GM12878 (cell line): ENCODE data around the gene SSR1. TPM values are rescaled to one million over a fixed set of nuclear protein-coding genes. Genes with fewer than 3 reads are reported as not detected.

Source experiments
- ATAC-seq: fragments of 200-7000 bp; cut with Tn5 transposase; 3 replicates; pipeline ENCODE4 v1.9.1; 2020; ENCODE audit warnings: mild to moderate bottlenecking, moderate library complexity
- BruUV-seq: library from RNA; stranded (reverse); fragments of 400-500 nt; replicated peaks from 2 replicates; lab custom pipeline; 2021; lab: Mats Ljungman, UMichigan
- CTCF ChIA-PET: fragments of 300-600 bp; sonication (Branson Sonifier 250); formaldehyde crosslinking; extraction: SDS; loops from one replicate; lab custom pipeline; 2021; ENCODE audit warnings: inconsistent platforms; lab: Yijun Ruan, JAX
- POLR2A ChIA-PET: fragments of 350-600 bp; formaldehyde crosslinking; extraction: SDS; loops from one replicate; lab custom pipeline; 2021; ENCODE audit warnings: inconsistent platforms; lab: Charles Lee
- RAD21 ChIA-PET: fragments of 300-600 bp; sonication (Branson Sonifier 250); formaldehyde crosslinking; loops from one replicate; lab custom pipeline; 2023; ENCODE audit warnings: antibody characterized with exemption; ENCODE audit not compliant: unreplicated experiment; lab: Charles Lee
- SMC1A ChIA-PET: fragments of 300-600 bp; sonication (Branson Sonifier 250); formaldehyde crosslinking; loops from one replicate; lab custom pipeline; 2023; ENCODE audit not compliant: unreplicated experiment, uncharacterized antibody; lab: Charles Lee
- DNase-seq: peaks from one replicate; pipeline ENCODE4 v3.0.0-alpha.2; 2011; ENCODE audit warnings: low read depth, low spot score
- FAIRE-seq: peaks from 3 replicates; lab custom pipeline; 2011; peaks lifted over from hg19 to GRCh38; lab: Jason Lieb, UNC
- H2AFZ ChIP-seq: 2 replicates; pipeline ENCODE4 v1.6.0; 2011; ENCODE audit warnings: low read depth, low read length, control low read depth; ENCODE audit not compliant: control insufficient read depth
- H3K27ac ChIP-seq: 2 replicates; pipeline ENCODE4 v1.5.1; 2011; ENCODE audit warnings: control low read depth; ENCODE audit not compliant: control insufficient read depth, insufficient read depth
- H3K27me3 ChIP-seq, 2 experiments: replicated peaks in 1 of 2; 2 replicates each; pipeline versions ENCODE4 v1.6.0 to v1.6.1; 2011; ENCODE audit warnings: low read length in 1 of 2; ENCODE audit not compliant: control insufficient read depth in 2 of 2, insufficient read depth in 2 of 2
- H3K36me3 ChIP-seq, 2 experiments: 2 replicates each; pipeline ENCODE4 v1.5.1; 2011; ENCODE audit warnings: low read length in 1 of 2; ENCODE audit not compliant: control insufficient read depth in 2 of 2, insufficient read depth in 2 of 2
- H3K4me1 ChIP-seq: 2 replicates; pipeline ENCODE4 v1.6.1; 2011; ENCODE audit warnings: mild to moderate bottlenecking, low read length, moderate library complexity, mixed read lengths; ENCODE audit not compliant: control insufficient read depth, insufficient read depth
- H3K4me2 ChIP-seq: 2 replicates; pipeline ENCODE4 v1.6.0; 2011; ENCODE audit warnings: control low read depth; ENCODE audit not compliant: control insufficient read depth, insufficient read depth
- H3K4me3 ChIP-seq: fragments of 200-600 bp; sonication (generic); 2 replicates; pipeline ENCODE4 v1.5.1; 2016
- H3K79me2 ChIP-seq: 2 replicates; pipeline ENCODE4 v1.6.0; 2011; ENCODE audit warnings: low read length; ENCODE audit not compliant: control insufficient read depth, insufficient read depth
- H3K9ac ChIP-seq: 2 replicates; pipeline ENCODE4 v1.8.0; 2011; ENCODE audit warnings: low read length, control low read depth, mixed read lengths; ENCODE audit not compliant: control insufficient read depth, insufficient read depth
- H3K9me3 ChIP-seq: replicated peaks from 3 replicates; pipeline ENCODE4 v1.5.1; 2011; ENCODE audit warnings: mild to moderate bottlenecking, low read length; ENCODE audit not compliant: control insufficient read depth, insufficient read depth
- H4K20me1 ChIP-seq: 2 replicates; pipeline ENCODE4 v1.6.0; 2011; ENCODE audit not compliant: control insufficient read depth, insufficient read depth
- ATF3 ChIP-seq: IDR thresholded peaks from 2 replicates; pipeline ENCODE4 v1.6.1; 2011; ENCODE audit warnings: low read depth, mild to moderate bottlenecking, low read length, moderate library complexity, borderline replicate concordance; ENCODE audit errors: extremely low read depth
- ATF7 ChIP-seq: fragments of 450-650 bp; IDR thresholded peaks from 2 replicates; pipeline ENCODE4 v1.6.1; 2016; ENCODE audit warnings: low read depth, mild to moderate bottlenecking
- CBX3 ChIP-seq: fragments of 200-600 bp; sonication (generic); IDR thresholded peaks from 2 replicates; pipeline ENCODE4 v1.6.1; 2016; ENCODE audit warnings: low read depth, borderline replicate concordance
- HDAC6 ChIP-seq: fragments of 200-600 bp; sonication (generic); IDR thresholded peaks from one replicate; pipeline ENCODE4 v1.8.0; 2017; ENCODE audit warnings: antibody characterized with exemption; ENCODE audit not compliant: unreplicated experiment
- IKZF1 ChIP-seq: fragments of 450-650 bp; conservative IDR thresholded peaks from 2 replicates; pipeline ENCODE4 v1.6.1; 2017; ENCODE audit warnings: antibody characterized with exemption, mild to moderate bottlenecking
- JUNB ChIP-seq: IDR thresholded peaks from 2 replicates; pipeline ENCODE4 v1.6.1; 2016; ENCODE audit warnings: antibody characterized with exemption, mild to moderate bottlenecking
- KLF5 ChIP-seq: fragments of 450-650 bp; IDR thresholded peaks from 2 replicates; pipeline ENCODE4 v1.6.1; 2014; ENCODE audit warnings: mild to moderate bottlenecking; ENCODE audit not compliant: partially characterized antibody
- MLLT1 ChIP-seq: fragments of 450-650 bp; IDR thresholded peaks from 2 replicates; pipeline ENCODE4 v1.6.1; 2016; ENCODE audit warnings: mild to moderate bottlenecking
- NKRF ChIP-seq: fragments of 450-650 bp; conservative IDR thresholded peaks from 2 replicates; pipeline ENCODE4 v1.6.1; 2017; ENCODE audit warnings: mild to moderate bottlenecking, moderate library complexity
- POLR2AphosphoS5 ChIP-seq: IDR thresholded peaks from 2 replicates; pipeline ENCODE4 v1.6.1; 2011; ENCODE audit warnings: mild to moderate bottlenecking, low read length, inconsistent platforms
- POU2F2 ChIP-seq: IDR thresholded peaks from 3 replicates; pipeline ENCODE4 v1.6.1; 2011; ENCODE audit warnings: low read depth, mild to moderate bottlenecking, low read length, borderline replicate concordance
- RAD21 ChIP-seq: IDR thresholded peaks from 2 replicates; pipeline ENCODE4 v1.6.1; 2011; ENCODE audit warnings: mild to moderate bottlenecking, low read depth, low read length, moderate library complexity; ENCODE audit not compliant: insufficient read depth
- RBBP5 ChIP-seq: fragments of 200-600 bp; sonication (generic); conservative IDR thresholded peaks from 2 replicates; pipeline ENCODE4 v1.6.1; 2016
- SREBF1 ChIP-seq: IDR thresholded peaks from 2 replicates; pipeline ENCODE4 v1.6.1; 2012; ENCODE audit warnings: mild to moderate bottlenecking, low read length
- SUPT20H ChIP-seq: IDR thresholded peaks from 2 replicates; pipeline ENCODE4 v1.6.1; 2011; ENCODE audit warnings: low read depth, mild to moderate bottlenecking, low read length, moderate library complexity, borderline replicate concordance; ENCODE audit not compliant: control insufficient read depth
- SUZ12 ChIP-seq: fragments of 200-600 bp; sonication (generic); IDR thresholded peaks from one replicate; pipeline ENCODE4 v1.6.1; 2018; ENCODE audit warnings: antibody characterized with exemption, mild to moderate bottlenecking; ENCODE audit not compliant: unreplicated experiment
- TCF12 ChIP-seq: IDR thresholded peaks from 2 replicates; pipeline ENCODE4 v1.6.1; 2011; ENCODE audit warnings: low read depth, mild to moderate bottlenecking, low read length
- TCF7 ChIP-seq: IDR thresholded peaks from 2 replicates; pipeline ENCODE4 v1.6.1; 2014; ENCODE audit warnings: antibody characterized with exemption, borderline replicate concordance
- YY1 ChIP-seq: IDR thresholded peaks from 2 replicates; pipeline ENCODE4 v1.6.1; 2011; ENCODE audit warnings: low read depth, mild to moderate bottlenecking, low read length
- WGBS: methylation state at CpG from one replicate; pipeline ENCODE4 v1.1.6; 2016; ENCODE audit warnings: low lambda C conversion rate; ENCODE audit not compliant: insufficient replicate concordance, insufficient coverage; ENCODE audit errors: missing lambda C conversion rate; 5-methylcytosine and 5-hydroxymethylcytosine counted together
- in situ Hi-C: fragments of 300-500 bp; cut with MboI; formaldehyde crosslinking; loops from 9 replicates; pipeline ENCODE4 v1.14.3; 2018; ENCODE audit warnings: mixed read lengths
- intact Hi-C: fragments of 100-400 bp; cut with micrococcal nuclease; formaldehyde crosslinking; loops from one replicate; pipeline ENCODE4 v1.14.2; 2022; ENCODE audit not compliant: unreplicated experiment
- polyA plus RNA-seq, 11 experiments: library from polyadenylated mRNA; depleted of rRNA in 4 of 11; unstranded in 6 of 11; stranded (reverse) in 5 of 11; fragments of >200 nt; fragmentation: Nextera tagmentation in 4 of 11; fragmentation: Illumina TruSeq in 1 of 11; extraction: Ambion mirVana in 4 of 11; extraction: Trizol in 1 of 11; gene quantifications; 1 replicate in 1 of 11; 2 replicates in 10 of 11; pipeline versions ENCODE4 v1.2.1 to v1.2.3, GENCODE V29; 2011 to 2016; ENCODE audit warnings: inconsistent platforms in 2 of 11, missing spikeins in 2 of 11, low read depth in 1 of 11
- total RNA-seq, 4 experiments: library from RNA; depleted of rRNA in 3 of 4; stranded (reverse); fragments of >200 nt in 3 of 4; fragmentation: Illumina TruSeq in 1 of 4; extraction: Trizol in 1 of 4; gene quantifications; 2 replicates each; pipeline versions ENCODE4 v1.2.1 to v1.2.3, GENCODE V29; 2013 to 2021
- TF ChIP-seq, protein P1 (sequence below): IDR thresholded peaks from 2 replicates; pipeline ENCODE4 v1.6.1; 2012; ENCODE audit warnings: low read depth, low read length, improper control_type of control experiment

The SSR1 gene
- total and polyA plus RNA-seq, 10 of the 15 experiments (the other 5 are each of a cell fraction or from before 2014, with no cell fraction given), result 42.0 to 209 (median 128) TPM

DNA sequence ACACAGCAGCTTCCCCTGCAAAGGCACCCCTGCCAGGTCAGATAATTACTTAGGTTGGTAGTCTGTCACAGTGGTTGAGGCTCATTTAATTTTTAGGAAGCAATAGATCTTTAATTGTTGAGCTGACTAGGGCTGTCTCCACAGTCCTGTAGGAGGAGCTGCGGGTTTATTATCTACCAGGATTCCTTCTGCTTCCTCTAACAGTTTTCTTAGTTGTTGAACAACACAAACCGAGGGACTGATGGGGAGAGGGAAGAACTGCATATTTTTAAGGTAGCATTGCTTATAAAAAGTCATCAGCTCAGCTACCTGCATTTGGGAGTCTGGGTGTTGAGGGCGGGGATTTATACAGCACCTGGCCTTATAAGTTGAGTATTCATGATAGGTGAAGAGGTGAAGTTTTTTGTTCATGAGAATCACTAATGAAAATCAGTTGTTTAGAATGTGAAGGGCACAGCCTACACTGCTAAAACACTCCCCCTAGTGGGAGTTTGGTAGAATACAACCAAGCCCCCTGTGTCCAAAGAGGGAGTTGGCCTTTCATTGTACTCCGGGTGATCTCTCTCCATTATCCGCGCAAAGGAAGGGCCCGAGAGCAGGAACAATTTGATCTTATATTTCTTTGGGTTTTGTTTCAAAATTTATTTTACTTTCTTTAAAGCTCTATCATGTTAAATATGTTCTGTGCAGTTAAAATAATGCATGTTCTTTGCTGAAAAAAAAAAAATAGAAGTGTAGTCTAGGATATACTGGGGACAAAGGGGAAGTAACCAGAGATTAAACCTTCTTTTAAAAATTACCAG is 69.6 kb downstream of the SSR1 start:
- intact Hi-C loops, result loop anchor here (2.0 to 5.0 kb wide), 4 partner anchors 157 to 567 kb away; no protein-coding TSS in a partner anchor
- DNase-seq (no peak), FAIRE-seq (peak; percentile 59), ATAC-seq (peak; percentile 71)
- Histone ChIP-seq H3K27ac (peak overlapping the region; percentile 42), H3K4me1 (peaks cover 35% of the 10 kb centered on the region), H3K27me3 (no peaks in the 10 kb centered on the region), H3K79me2 (peaks cover 14% of the 10 kb centered on the region), H3K9me3 (no peaks in the 10 kb centered on the region; the same call in 2 of the 3 replicates), H3K9ac (peak overlapping the region; percentile 39; the same call in 1 of the 2 replicates), H3K4me3 (no peak overlapping the region), H3K36me3 (peaks cover 35 to 52% of the 10 kb centered on the region in 2 experiments), H2AFZ (no peak overlapping the region), H3K4me2 (peak overlapping the region; percentile 14; the same call in 1 of the 2 replicates), H4K20me1 (no peaks in the 10 kb centered on the region; the same call in none of the 2 replicates)
- in situ Hi-C loops, result loop anchor here (5.0 kb wide), 1 partner anchor 566 kb away; no protein-coding TSS in a partner anchor
- ChIA-PET POLR2A (no interaction called here), CTCF (interaction anchor here (0.6 to 4.6 kb wide), 49 partner anchors 8 to 687 kb away, joined by 3 to 40 read pairs (median 4); no protein-coding TSS in a partner anchor), SMC1A (interaction anchor here (0.7 to 4.1 kb wide), 39 partner anchors 9 to 1681 kb away, joined by 3 to 33 read pairs (median 4); no protein-coding TSS in a partner anchor), RAD21 (interaction anchor here (0.5 to 4.6 kb wide), 17 partner anchors 9 to 566 kb away, joined by 3 to 33 read pairs (median 4); no protein-coding TSS in a partner anchor)
- BruUV-seq, result no TSS peak
- WGBS, result 16% methylated on average over 7 of the region's 7 CpGs
- TF ChIP-seq TCF7 (no peak), CBX3 (no peak), POU2F2 (0 out of 3 replicates have a peak, but pooled peaks have one; percentile 24), SUZ12 (no peak), RAD21 (peak; percentile 94), POLR2AphosphoS5 (no peak), HDAC6 (no peak), TCF12 (no peak), ATF3 (no peak), IKZF1 (0 out of 2 replicates have a peak, but pooled peaks have one; percentile 14), SREBF1 (no peak), YY1 (no peak), JUNB (no peak), KLF5 (no peak), SUPT20H (no peak), NKRF (no peak), ATF7 (no peak), MLLT1 (no peak), RBBP5 (no peak)
- TF ChIP-seq, protein P1, sequence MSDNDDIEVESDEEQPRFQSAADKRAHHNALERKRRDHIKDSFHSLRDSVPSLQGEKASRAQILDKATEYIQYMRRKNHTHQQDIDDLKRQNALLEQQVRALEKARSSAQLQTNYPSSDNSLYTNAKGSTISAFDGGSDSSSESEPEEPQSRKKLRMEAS, result no peak
